PC-9 (cell line): ENCODE results near the gene ADAP1. TPM values are rescaled to one million over a fixed set of nuclear protein-coding genes. Genes with fewer than 3 reads are reported as not detected.

Experiments used
- BruUV-seq: library from RNA; stranded (reverse); fragments of 400-500 nt; replicated peaks from 2 replicates; lab custom pipeline; 2021; lab: Mats Ljungman, UMichigan
- CTCF ChIA-PET: fragments of 300-600 bp; sonication (Branson Sonifier 250); formaldehyde crosslinking; loops from one replicate; lab custom pipeline; 2022; ENCODE audit warnings: antibody characterized with exemption; lab: Charles Lee
- POLR2A ChIA-PET: fragments of 300-600 bp; sonication (Branson Sonifier 250); formaldehyde crosslinking; loops from one replicate; lab custom pipeline; 2022; ENCODE audit warnings: antibody characterized with exemption; ENCODE audit not compliant: unreplicated experiment; lab: Charles Lee
- DNase-seq, 2 experiments: peaks; one replicate each; pipeline versions ENCODE4 v3.0.0 to v3.0.0-alpha.2; 2015 to 2022; ENCODE audit warnings: mixed read lengths in 1 of 2
- H2AFZ ChIP-seq: fragments of 200-600 bp; sonication (generic); 2 replicates; pipeline ENCODE4 v1.8.1; 2017; ENCODE audit warnings: antibody characterized with exemption
- H3F3A ChIP-seq: fragments of 200-600 bp; sonication (generic); 2 replicates; pipeline ENCODE4 v1.8.1; 2017; ENCODE audit warnings: antibody characterized with exemption, mild to moderate bottlenecking, low read depth; ENCODE audit not compliant: insufficient read depth
- H3K27ac ChIP-seq: fragments of 200-600 bp; sonication (generic); 2 replicates; pipeline ENCODE4 v1.6.1; 2016; ENCODE audit warnings: mixed run types
- H3K27me3 ChIP-seq: fragments of 200-600 bp; sonication (generic); 2 replicates; pipeline ENCODE4 v1.6.1; 2016; ENCODE audit warnings: low read depth, mixed run types; ENCODE audit not compliant: insufficient read depth
- H3K36me3 ChIP-seq: fragments of 200-600 bp; sonication (generic); 2 replicates; pipeline ENCODE4 v1.6.1; 2016; ENCODE audit warnings: low read depth, mixed run types
- H3K4me1 ChIP-seq: fragments of 200-600 bp; sonication (generic); replicated peaks from 2 replicates; pipeline ENCODE4 v1.6.1; 2016; ENCODE audit warnings: mixed run types; ENCODE audit not compliant: insufficient read depth
- H3K4me2 ChIP-seq: fragments of 200-600 bp; sonication (generic); 2 replicates; pipeline ENCODE4 v1.6.1; 2017; ENCODE audit warnings: mixed run types
- H3K4me3 ChIP-seq: fragments of 200-600 bp; sonication (generic); 2 replicates; pipeline ENCODE4 v1.6.1; 2016; ENCODE audit warnings: mixed run types
- H3K79me2 ChIP-seq: fragments of 200-600 bp; sonication (generic); 2 replicates; pipeline ENCODE4 v1.6.1; 2017; ENCODE audit warnings: low read depth, mixed run types
- H3K9me2 ChIP-seq: fragments of 200-600 bp; sonication (generic); 2 replicates; pipeline ENCODE4 v1.8.1; 2017; ENCODE audit warnings: mild to moderate bottlenecking; ENCODE audit not compliant: insufficient read depth
- H3K9me3 ChIP-seq: fragments of 200-600 bp; sonication (generic); 2 replicates; pipeline ENCODE4 v1.8.1; 2016; ENCODE audit warnings: low read depth; ENCODE audit not compliant: insufficient read depth
- H4K20me1 ChIP-seq: fragments of 200-600 bp; sonication (generic); 2 replicates; pipeline ENCODE4 v1.8.1; 2017; ENCODE audit not compliant: insufficient read depth
- CTCF ChIP-seq: fragments of 200-600 bp; sonication (generic); conservative IDR thresholded peaks from 2 replicates; pipeline ENCODE4 v1.6.1; 2017; ENCODE audit warnings: mixed run types, antibody characterized with exemption, mild to moderate bottlenecking, moderate library complexity
- EZH2 ChIP-seq: fragments of 200-600 bp; sonication (generic); IDR thresholded peaks from 2 replicates; pipeline ENCODE4 v1.8.0; 2017; ENCODE audit warnings: antibody characterized with exemption, low read depth
- intact Hi-C: fragments of 100-400 bp; cut with micrococcal nuclease; formaldehyde crosslinking; loops from one replicate; pipeline ENCODE4 v1.10.0; 2022; ENCODE audit not compliant: unreplicated experiment
- total RNA-seq: library from RNA; stranded (reverse); gene quantifications from 2 replicates; pipeline ENCODE4 v1.2.3, GENCODE V29; 2021

The ADAP1 gene
- total RNA-seq, 1 experiment from 2014 or later = 73.9 TPM

DNA sequence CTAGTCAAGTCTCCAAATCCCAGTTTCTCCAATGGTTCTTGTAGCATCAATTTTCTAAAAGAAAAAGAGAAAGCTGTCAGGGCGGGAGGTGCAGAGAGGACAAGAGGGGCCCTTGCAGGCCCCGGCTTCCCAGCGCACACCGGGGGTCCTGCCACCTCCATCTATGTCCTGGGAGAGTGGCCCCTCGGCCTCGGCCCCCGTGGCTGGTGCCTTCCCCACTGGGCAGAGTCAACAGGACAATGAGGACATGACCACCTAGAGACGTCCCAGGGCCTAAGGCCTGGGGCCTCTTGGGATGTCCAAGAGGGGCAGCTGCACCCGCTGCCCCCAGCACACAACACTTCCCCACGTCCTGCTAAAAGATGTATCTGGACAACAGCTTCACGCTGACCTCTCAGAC, 14.9 kb upstream of the ADAP1 start:
- no peak overlapping the region for H2AFZ ChIP-seq
- intact Hi-C loops = no loop called here
- peaks cover 91% of the 10 kb centered on the region for H4K20me1 ChIP-seq
- no peak for DNase-seq
- peaks cover 15% of the 10 kb centered on the region; the same call in 1 of the 2 replicates for H3K4me1 ChIP-seq
- no TSS peak for BruUV-seq
- no peak for TF ChIP-seq EZH2
- no peak for TF ChIP-seq CTCF
- CTCF ChIA-PET = no interaction called here
- H3K9me3 ChIP-seq = no peaks in the 10 kb centered on the region
- H3K79me2 ChIP-seq = peaks cover 50% of the 10 kb centered on the region
- no peaks in the 10 kb centered on the region for H3K9me2 ChIP-seq
- peaks cover 49% of the 10 kb centered on the region for H3F3A ChIP-seq
- H3K27ac ChIP-seq = no peak overlapping the region
- POLR2A ChIA-PET = no interaction called here
- H3K27me3 ChIP-seq = no peaks in the 10 kb centered on the region
- H3K36me3 ChIP-seq = peaks cover 47% of the 10 kb centered on the region
- H3K4me3 ChIP-seq = no peak overlapping the region
- no peak overlapping the region for H3K4me2 ChIP-seq

DNA sequence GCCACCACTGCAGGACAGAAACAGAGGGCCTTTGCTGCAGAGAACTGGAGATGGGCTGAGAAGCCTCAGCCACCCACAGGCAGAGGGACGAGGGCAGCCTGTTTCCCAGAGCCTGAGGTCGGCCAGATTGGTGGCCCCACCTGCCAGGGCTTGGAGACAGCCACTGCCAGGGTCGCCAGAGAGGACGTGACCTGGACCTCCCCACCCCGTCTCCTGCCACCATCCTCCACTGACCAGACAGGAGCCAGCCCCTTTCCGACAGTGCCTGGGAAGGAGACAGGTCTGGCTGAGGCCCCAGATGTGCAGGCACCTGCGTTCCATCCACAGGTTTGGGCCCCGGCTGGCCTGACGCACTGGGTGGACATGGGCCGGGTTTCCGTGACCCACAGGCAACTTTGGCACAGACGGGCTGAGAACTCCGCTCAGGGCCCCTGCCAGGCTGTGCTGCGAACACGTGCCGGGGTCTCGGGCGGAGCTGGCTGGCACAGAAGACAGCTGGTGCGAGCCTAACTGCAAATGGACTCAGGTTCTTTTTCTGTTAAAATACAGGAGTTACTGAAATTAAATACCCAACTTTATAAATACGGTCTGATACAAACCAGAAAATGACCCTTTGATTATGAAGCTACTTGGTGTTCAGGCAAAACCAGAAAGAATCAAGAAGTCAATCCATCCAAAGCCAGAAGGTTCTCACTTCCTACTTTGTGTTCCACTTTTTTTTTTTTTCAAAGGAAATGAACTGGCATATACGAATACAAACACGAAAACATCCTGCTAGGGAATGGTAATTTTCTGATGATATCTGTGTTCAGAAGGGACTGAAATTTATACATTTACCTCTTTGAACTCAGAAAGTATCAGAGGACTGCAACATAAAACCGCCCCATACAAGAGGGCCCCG, 14.0 kb upstream of the ADAP1 start:
- TF ChIP-seq EZH2 (no peak), CTCF (no peak)
- H4K20me1 ChIP-seq = peaks cover 82% of the 10 kb centered on the region
- ChIA-PET POLR2A (no interaction called here), CTCF (interaction anchor here (0.6 kb wide), 2 partner anchors 9 to 122 kb away, joined by 4 to 8 read pairs; no protein-coding TSS in a partner anchor)
- H3K79me2 ChIP-seq = peaks cover 41% of the 10 kb centered on the region
- no peak overlapping the region for H3K4me3 ChIP-seq
- H3K9me3 ChIP-seq = no peaks in the 10 kb centered on the region
- peaks cover 6% of the 10 kb centered on the region; the same call in 1 of the 2 replicates for H3K4me1 ChIP-seq
- H2AFZ ChIP-seq = no peak overlapping the region
- H3K4me2 ChIP-seq = no peak overlapping the region
- no peak for DNase-seq
- H3K9me2 ChIP-seq = no peaks in the 10 kb centered on the region
- intact Hi-C loops = no loop called here
- BruUV-seq = no TSS peak
- no peaks in the 10 kb centered on the region for H3K27me3 ChIP-seq
- peaks cover 51% of the 10 kb centered on the region for H3F3A ChIP-seq
- no peak overlapping the region for H3K27ac ChIP-seq
- peaks cover 47% of the 10 kb centered on the region for H3K36me3 ChIP-seq

DNA sequence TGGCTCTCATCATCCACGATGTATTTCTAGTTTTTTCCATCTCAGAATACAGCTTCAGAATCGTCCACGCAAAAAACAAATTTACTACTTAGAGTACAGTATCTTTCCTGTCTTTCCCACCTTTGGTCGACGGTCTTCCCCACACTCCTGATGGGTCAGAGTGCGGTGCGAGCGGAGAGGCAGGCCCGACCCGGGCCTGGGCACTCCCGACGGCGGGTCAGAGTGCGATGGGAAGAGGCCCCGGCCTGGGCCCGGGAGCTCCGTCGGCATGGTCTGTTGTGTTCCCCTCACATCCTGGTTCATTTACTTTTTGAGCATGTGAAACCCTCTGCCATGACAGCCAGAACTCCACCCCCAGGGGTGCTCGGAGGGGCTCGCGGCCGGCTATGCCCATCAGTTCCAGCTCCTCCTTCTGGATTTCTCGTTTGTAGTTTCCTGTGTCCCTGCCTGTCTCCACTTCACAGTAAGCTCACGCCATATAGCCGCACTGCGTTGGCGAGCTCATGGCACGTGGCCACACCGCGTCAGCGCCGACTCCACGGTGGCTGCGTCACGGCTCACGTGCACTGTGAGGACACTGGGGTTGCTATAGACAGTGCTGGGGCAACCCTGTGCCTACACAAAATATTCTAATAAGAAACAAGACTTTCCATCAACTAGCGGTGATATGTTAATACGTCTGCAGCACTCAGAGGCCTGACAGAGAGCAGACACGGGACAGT, 13.0 kb upstream of the ADAP1 start:
- POLR2A ChIA-PET = interaction anchor here (0.5 kb wide), 1 partner anchor 488 kb away, joined by 3 read pairs; no protein-coding TSS in a partner anchor

More for the DNA sequence above, 13.0 kb upstream of the ADAP1 start:
- Histone ChIP-seq H3K36me3 (peaks cover 41% of the 10 kb centered on the region), H2AFZ (no peak overlapping the region), H3K4me2 (no peak overlapping the region), H3K79me2 (peaks cover 32% of the 10 kb centered on the region), H3F3A (peaks cover 42% of the 10 kb centered on the region), H3K9me2 (no peaks in the 10 kb centered on the region), H3K27me3 (no peaks in the 10 kb centered on the region), H3K9me3 (no peaks in the 10 kb centered on the region), H3K27ac (no peak overlapping the region), H3K4me3 (no peak overlapping the region), H4K20me1 (peaks cover 72% of the 10 kb centered on the region), H3K4me1 (no peaks in the 10 kb centered on the region)
- CTCF ChIA-PET = no interaction called here
- no peak for DNase-seq
- no TSS peak for BruUV-seq
- no peak for TF ChIP-seq CTCF
- no peak for TF ChIP-seq EZH2
- intact Hi-C loops = no loop called here
